Mesothelial cell of epicardium (in vitro differentiated cells): Measurements from ENCODE around the gene TASOR2. TPM values are rescaled to one million over a fixed set of nuclear protein-coding genes. Genes with fewer than 3 reads are reported as not detected.

Source experiments
- DNase-seq, 2 experiments: peaks; one replicate each; pipeline ENCODE4 v3.0.0; 2021; ENCODE audit warnings: low spot score in 2 of 2; ENCODE audit not compliant: unreplicated experiment in 2 of 2
- H3K27ac Mint-ChIP-seq: 2 replicates; pipeline ENCODE4 v1.8.0; 2021; ENCODE audit warnings: mixed read lengths
- H3K27me3 Mint-ChIP-seq: 2 replicates; pipeline ENCODE4 v1.8.0; 2021; ENCODE audit warnings: low read depth, mixed read lengths
- H3K36me3 Mint-ChIP-seq: 2 replicates; pipeline ENCODE4 v1.8.0; 2021; ENCODE audit warnings: mixed read lengths
- H3K4me1 Mint-ChIP-seq: 2 replicates; pipeline ENCODE4 v1.8.0; 2021; ENCODE audit warnings: mixed read lengths
- H3K4me3 Mint-ChIP-seq: 2 replicates; pipeline ENCODE4 v1.8.0; 2021; ENCODE audit warnings: mild to moderate bottlenecking, moderate library complexity, mixed read lengths
- H3K9me3 Mint-ChIP-seq: 2 replicates; pipeline ENCODE4 v1.8.0; 2021; ENCODE audit warnings: mixed read lengths
- total RNA-seq: library from RNA; stranded (reverse); gene quantifications from 3 replicates; pipeline ENCODE4 v1.2.1, GENCODE V29; 2021
- TF ChIP-seq, protein P1 (sequence below): fragments of 200-600 bp; sonication (generic); IDR thresholded peaks from one replicate; pipeline ENCODE4 v1.5.0; 2021; ENCODE audit warnings: antibody characterized with exemption; ENCODE audit not compliant: unreplicated experiment

Gene TASOR2
- total RNA-seq, 1 donor from 2014 or later, result 90.1 TPM

DNA sequence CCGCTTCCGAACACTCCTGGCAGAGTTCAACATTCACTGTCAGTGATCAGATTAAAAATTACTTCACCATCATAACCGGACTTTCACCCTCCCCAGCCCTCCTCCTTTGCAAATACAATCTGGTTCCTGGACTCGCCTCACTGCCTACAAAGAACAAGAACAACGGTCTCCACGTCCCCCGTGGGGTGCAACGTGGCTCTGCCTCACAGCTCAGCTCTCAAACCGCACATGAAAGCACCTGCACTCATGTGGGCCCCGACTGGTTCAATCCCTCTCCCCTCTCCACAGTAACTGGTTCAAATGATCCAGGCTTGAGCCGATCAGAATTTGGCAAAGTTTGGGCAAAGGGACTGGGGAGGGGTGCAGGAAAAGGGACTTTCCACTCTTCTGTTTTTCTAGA is 39.3 kb upstream of the TASOR2 start:
- no peak overlapping the region for H3K4me3 Mint-ChIP-seq
- DNase-seq, result no peak
- H3K27ac Mint-ChIP-seq, result peak overlapping the region; percentile 73
- TF ChIP-seq, protein P1, sequence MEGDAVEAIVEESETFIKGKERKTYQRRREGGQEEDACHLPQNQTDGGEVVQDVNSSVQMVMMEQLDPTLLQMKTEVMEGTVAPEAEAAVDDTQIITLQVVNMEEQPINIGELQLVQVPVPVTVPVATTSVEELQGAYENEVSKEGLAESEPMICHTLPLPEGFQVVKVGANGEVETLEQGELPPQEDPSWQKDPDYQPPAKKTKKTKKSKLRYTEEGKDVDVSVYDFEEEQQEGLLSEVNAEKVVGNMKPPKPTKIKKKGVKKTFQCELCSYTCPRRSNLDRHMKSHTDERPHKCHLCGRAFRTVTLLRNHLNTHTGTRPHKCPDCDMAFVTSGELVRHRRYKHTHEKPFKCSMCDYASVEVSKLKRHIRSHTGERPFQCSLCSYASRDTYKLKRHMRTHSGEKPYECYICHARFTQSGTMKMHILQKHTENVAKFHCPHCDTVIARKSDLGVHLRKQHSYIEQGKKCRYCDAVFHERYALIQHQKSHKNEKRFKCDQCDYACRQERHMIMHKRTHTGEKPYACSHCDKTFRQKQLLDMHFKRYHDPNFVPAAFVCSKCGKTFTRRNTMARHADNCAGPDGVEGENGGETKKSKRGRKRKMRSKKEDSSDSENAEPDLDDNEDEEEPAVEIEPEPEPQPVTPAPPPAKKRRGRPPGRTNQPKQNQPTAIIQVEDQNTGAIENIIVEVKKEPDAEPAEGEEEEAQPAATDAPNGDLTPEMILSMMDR, result no peak
- H3K36me3 Mint-ChIP-seq, result peaks cover 43% of the 10 kb centered on the region
- H3K4me1 Mint-ChIP-seq, result peaks cover 16% of the 10 kb centered on the region
- no peaks in the 10 kb centered on the region for H3K27me3 Mint-ChIP-seq
- no peaks in the 10 kb centered on the region for H3K9me3 Mint-ChIP-seq

DNA sequence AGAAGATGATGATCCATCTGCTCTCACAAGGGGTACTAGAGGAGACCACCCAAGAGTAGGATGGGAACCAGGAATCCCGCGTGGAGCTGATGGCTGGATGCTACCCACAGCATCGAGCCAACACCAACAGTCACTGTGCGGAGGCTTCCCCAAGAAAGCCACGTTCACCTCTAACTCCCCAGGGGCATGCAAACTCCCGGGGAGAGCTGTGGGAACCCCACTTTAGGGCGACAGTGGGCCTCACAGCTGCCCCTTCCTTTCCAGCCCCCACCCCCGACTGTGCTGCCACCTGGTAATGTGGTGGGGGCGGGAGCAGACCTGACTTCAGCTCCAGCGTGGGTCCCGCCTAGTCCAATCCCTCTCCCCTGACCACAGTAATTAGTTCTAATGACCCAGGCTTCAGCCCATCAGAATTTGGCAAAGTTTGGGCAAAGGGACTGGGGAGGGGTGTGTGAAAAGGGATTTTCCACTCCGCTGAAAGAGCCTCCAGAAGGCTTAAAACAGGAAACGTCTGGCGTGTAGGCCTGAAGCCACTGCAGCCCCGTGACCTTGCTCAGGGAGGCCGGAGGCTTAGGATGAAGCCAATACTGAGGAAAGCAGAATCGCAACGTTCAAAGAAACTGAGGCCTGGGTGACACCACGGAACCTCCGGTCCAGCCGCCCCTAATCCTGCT is 38.6 kb upstream of the TASOR2 start:
- Mint-ChIP-seq H3K4me3 (no peak overlapping the region), H3K27ac (peak overlapping the region; percentile 73), H3K27me3 (no peaks in the 10 kb centered on the region), H3K4me1 (peaks cover 19% of the 10 kb centered on the region), H3K36me3 (peaks cover 39% of the 10 kb centered on the region), H3K9me3 (no peaks in the 10 kb centered on the region)
- TF ChIP-seq, protein P1, result no peak
- DNase-seq, result no peak

DNA sequence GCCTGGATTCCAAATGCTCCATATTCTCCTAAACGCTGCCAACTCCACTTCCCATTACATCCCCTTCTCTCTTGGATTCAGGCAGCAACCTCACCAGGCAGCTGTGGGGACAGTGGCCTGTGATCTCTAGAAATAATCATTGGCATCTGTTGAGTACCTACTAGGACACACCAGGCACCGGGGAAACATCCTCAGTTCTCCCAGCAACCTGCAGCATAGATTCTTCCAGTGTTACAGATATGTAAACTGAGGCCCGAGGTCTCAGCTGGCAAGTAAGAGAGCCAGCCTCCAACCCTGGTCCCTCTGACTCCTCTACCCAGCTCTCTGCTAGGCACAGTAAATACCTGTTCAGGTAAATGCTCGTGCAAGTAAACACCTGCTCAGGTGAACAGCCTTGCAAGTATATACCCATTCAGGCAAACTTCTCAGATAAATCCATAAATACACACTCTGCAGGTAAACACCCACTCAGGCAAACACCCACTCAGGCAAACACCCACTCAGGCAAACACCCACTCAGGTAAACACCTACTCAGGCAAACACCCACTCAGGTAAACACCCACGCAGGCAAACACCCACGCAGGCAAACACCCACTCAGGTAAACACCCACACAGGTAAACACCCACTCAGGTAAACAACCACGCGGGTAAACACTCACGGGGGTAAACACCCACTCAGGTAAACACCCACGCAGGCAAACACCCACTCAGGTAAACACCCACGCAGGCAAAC is 37.0 kb upstream of the TASOR2 start:
- no peaks in the 10 kb centered on the region for H3K9me3 Mint-ChIP-seq
- H3K4me3 Mint-ChIP-seq, result no peak overlapping the region
- H3K27ac Mint-ChIP-seq, result peak overlapping the region; percentile 1
- peaks cover 19% of the 10 kb centered on the region for H3K4me1 Mint-ChIP-seq
- no peak for DNase-seq
- H3K27me3 Mint-ChIP-seq, result no peaks in the 10 kb centered on the region
- peaks cover 31% of the 10 kb centered on the region for H3K36me3 Mint-ChIP-seq
- TF ChIP-seq, protein P1, result no peak

DNA sequence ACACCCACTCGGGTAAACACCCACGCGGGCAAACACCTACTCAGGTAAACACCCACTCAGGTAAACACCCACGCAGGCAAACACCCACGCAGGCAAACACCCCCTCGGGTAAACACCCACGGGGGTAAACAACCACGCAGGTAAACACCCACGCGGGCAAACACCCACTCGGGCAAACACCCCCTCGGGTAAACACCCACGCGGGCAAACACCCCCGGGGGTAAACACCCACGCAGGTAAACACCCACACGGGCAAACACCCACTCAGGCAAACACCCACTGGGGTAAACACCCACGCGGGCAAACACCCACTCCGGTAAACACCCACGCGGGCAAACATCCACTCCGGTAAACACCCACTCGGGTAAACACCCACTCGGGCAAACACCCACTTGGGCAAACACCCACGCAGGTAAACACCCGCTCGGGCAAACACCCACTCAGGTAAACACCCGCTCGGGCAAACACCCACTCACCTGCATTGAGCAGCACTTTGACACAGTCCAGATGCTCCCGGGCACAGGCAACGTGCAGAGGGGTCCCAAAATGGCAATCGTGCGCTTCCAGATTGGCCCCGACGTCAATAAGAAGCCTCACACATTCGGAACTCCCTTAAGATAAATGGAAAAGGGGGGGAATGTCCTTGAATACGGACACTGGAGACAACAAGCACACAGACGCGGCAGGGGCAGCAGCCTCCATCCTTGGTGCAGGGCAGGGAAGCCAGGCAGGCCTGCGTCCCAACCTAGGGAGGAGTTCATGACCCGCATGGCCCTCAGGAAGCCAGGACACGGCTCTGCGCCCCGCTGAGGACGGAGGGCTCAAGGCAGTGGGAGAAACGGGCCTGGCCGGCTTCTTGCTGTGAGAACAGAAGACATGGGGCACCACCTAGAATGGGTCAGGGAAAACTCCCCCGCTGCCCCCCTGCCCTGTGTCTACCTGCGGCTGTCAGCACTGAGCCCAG is 35.9 kb upstream of the TASOR2 start:
- H3K27me3 Mint-ChIP-seq, result no peaks in the 10 kb centered on the region
- no peak overlapping the region for H3K4me3 Mint-ChIP-seq
- peaks cover 26% of the 10 kb centered on the region for H3K36me3 Mint-ChIP-seq
- TF ChIP-seq, protein P1, result no peak
- H3K27ac Mint-ChIP-seq, result no peak overlapping the region
- peaks cover 10% of the 10 kb centered on the region for H3K4me1 Mint-ChIP-seq
- DNase-seq, result no peak
- H3K9me3 Mint-ChIP-seq, result no peaks in the 10 kb centered on the region

DNA sequence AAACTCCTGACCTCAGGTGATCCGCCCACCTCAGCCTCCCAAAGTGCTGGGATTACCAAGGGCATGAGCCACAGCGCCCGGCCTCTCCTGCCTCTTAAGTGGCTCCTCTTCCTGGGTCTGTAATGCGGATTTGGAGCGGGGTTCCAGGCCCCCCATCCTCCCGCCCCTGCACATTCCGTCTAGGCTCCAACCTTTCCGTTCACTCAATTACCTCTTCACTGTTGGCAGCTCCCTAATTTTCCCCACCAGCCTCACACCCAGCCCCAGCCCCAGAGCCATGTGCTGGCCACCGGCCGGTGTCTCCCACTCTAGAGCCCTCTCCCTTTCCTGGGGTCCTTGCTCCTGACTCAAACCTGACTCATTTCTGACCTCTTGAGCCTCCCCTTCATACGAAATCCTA is 34.9 kb upstream of the TASOR2 start:
- H3K4me1 Mint-ChIP-seq, result peaks cover 6% of the 10 kb centered on the region
- DNase-seq, result no peak
- peaks cover 24% of the 10 kb centered on the region for H3K36me3 Mint-ChIP-seq
- TF ChIP-seq, protein P1, result no peak
- no peak overlapping the region for H3K4me3 Mint-ChIP-seq
- H3K27me3 Mint-ChIP-seq, result no peaks in the 10 kb centered on the region
- no peaks in the 10 kb centered on the region for H3K9me3 Mint-ChIP-seq
- peak overlapping the region; percentile 5 for H3K27ac Mint-ChIP-seq
